IPS-18c (cell line): Measurements from ENCODE around the gene COG4.
"Not testable (repeated sequence)": the region's sequence is repeated elsewhere in the genome, so short reads cannot be mapped to it uniquely, and the experiment has no call there.

Experiments
- H3K4me3 ChIP-seq: 2 replicates; pipeline ENCODE4 v1.7.0; 2013; ENCODE audit warnings: low read depth, mild to moderate bottlenecking, low read length, moderate library complexity; ENCODE audit not compliant: insufficient read depth
- H3K9me3 ChIP-seq: one replicate; pipeline ENCODE4 v1.6.1; 2013; ENCODE audit warnings: mild to moderate bottlenecking, low read length, moderate library complexity; ENCODE audit not compliant: control insufficient read depth, insufficient read depth

Gene COG4

GRCh38 chr16:70534971-70535370 lies 11.6 kb upstream of the COG4 start:
- no peaks in the 10 kb centered on the region for H3K9me3 ChIP-seq
- no peak overlapping the region for H3K4me3 ChIP-seq

- not testable (repeated sequence) for H3K9me3 ChIP-seq, H3K4me3 ChIP-seq
Observed at GRCh38 chr16:70529954-70530353, 6.6 kb upstream of the COG4 start.

GRCh38 chr16:70529051-70529777 lies 5.9 kb upstream of the COG4 start:
- Histone ChIP-seq H3K4me3 (no peak overlapping the region), H3K9me3 (no peaks in the 10 kb centered on the region)

- Histone ChIP-seq H3K9me3 (no peaks in the 10 kb centered on the region), H3K4me3 (no peak overlapping the region)
Observed at GRCh38 chr16:70527315-70527996, 4.1 kb upstream of the COG4 start.

- H3K4me3 ChIP-seq, result peak overlapping the region; percentile 20
- no peaks in the 10 kb centered on the region for H3K9me3 ChIP-seq
Observed at GRCh38 chr16:70526403-70526802, 3.0 kb upstream of the COG4 start.

GRCh38 chr16:70524399-70524825 lies 1.1 kb upstream of the COG4 start:
- H3K4me3 ChIP-seq, result peak overlapping the region; percentile 93
- not testable (repeated sequence) for H3K9me3 ChIP-seq

GRCh38 chr16:70523743-70524398 lies 517 bp upstream of the COG4 start, which contains the start of gene SF3B3:
TSS of gene SF3B3 (plus strand) at chr16:70523816. CDS start at chr16:70526657, 2,841 bp downstream.
- H3K4me3 ChIP-seq, result peak within 1 kb of the TSS; percentile 93
- H3K9me3 ChIP-seq, result no peaks in the 10 kb centered on the region

GRCh38 chr16:70522216-70523075 lies 908 bp downstream of the COG4 start:
- no peaks in the 10 kb centered on the region for H3K9me3 ChIP-seq
- H3K4me3 ChIP-seq, result peak overlapping the region; percentile 93

GRCh38 chr16:70520612-70521297 lies 2.6 kb downstream of the COG4 start:
- no peaks in the 10 kb centered on the region for H3K9me3 ChIP-seq
- H3K4me3 ChIP-seq, result no peak overlapping the region

GRCh38 chr16:70512456-70512855 lies 10.9 kb downstream of the COG4 start:
- no peak overlapping the region for H3K4me3 ChIP-seq

GRCh38 chr16:70511833-70512232 lies 11.5 kb downstream of the COG4 start:
- Histone ChIP-seq H3K9me3 (no peaks in the 10 kb centered on the region), H3K4me3 (no peak overlapping the region)

More at GRCh38 chr16:70512456-70512855, 10.9 kb downstream of the COG4 start:
- H3K9me3 ChIP-seq, result no peaks in the 10 kb centered on the region

- Histone ChIP-seq H3K4me3 (no peak overlapping the region), H3K9me3 (no peaks in the 10 kb centered on the region)
Observed at GRCh38 chr16:70510216-70510615, 13.1 kb downstream of the COG4 start.

GRCh38 chr16:70508752-70509151 lies 14.6 kb downstream of the COG4 start:
- no peak overlapping the region for H3K4me3 ChIP-seq
- H3K9me3 ChIP-seq, result no peaks in the 10 kb centered on the region

- Histone ChIP-seq H3K4me3 (no peak overlapping the region), H3K9me3 (no peaks in the 10 kb centered on the region)
Observed at GRCh38 chr16:70496513-70496912, 26.8 kb downstream of the COG4 start.

- Histone ChIP-seq H3K9me3 (no peaks in the 10 kb centered on the region), H3K4me3 (no peak overlapping the region)
Observed at GRCh38 chr16:70495425-70496182, 27.8 kb downstream of the COG4 start.

GRCh38 chr16:70494777-70495176 lies 28.6 kb downstream of the COG4 start:
- Histone ChIP-seq H3K4me3 (no peak overlapping the region), H3K9me3 (no peaks in the 10 kb centered on the region)
